Measurements from ENCODE around the gene LRRC75A.
"Not testable (repeated sequence)": the region's sequence is repeated elsewhere in the genome, so short reads cannot be mapped to it uniquely, and the experiment has no call there.

LRRC75A gene

GRCh38 chr17:16472539-16472938 lies 19.5 kb downstream of the LRRC75A start:
- no peak for DNase-seq (ENCODE audit: low read depth)

- no peak for DNase-seq (ENCODE audit: low read depth)
These were observed 20.7 kb downstream of the LRRC75A start for GRCh38 chr17:16471295-16471694.

DNA sequence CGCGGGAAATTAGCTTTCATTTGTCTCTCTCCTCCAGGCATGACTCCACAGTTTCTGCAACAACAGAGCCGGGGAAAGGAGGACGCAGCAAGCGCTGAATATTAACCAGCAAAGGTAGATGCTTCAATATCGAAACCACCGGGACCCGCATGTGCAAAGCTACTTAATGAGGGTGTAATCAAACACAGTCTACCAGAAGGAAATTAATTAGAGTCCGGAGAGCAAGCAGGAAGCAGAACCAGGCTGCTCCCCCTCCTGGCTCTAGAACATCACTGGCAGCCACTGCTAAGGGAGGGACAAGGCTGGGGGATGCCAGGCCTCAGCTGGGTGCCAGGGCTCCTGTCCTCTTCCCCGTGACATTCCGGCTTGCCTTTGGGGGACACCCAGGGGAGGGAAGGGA lies 21.7 kb downstream of the LRRC75A start:
- DNase-seq (ENCODE audit: low read depth) = no peak

DNA sequence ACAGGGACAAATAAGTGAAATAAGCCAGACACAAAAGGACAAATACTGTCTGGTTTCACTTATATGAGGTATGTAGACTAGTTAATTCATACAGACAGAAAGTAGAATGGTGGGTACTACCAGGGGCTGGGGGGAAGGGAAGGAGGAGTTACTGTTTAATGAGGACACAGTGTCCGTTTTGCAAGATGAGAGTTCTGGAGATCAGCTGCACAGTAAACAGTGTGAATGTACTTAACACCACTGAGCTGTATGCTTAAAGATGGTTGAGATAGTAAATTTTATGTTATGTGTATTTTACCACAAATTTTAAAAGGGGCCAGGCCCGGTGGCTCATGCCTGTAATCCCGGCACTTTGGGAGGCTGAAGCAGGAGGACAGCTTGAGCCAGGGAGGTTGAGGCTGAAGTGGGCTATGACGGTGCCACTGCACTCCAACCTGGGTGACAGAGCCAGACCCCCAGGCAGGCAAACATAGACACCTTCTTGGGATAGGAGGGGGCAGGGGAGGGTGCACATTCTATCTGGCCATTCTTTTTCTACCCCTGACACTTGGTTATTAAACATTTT lies 23.5 kb downstream of the LRRC75A start:
- no peak for DNase-seq (ENCODE audit: low read depth)

DNA sequence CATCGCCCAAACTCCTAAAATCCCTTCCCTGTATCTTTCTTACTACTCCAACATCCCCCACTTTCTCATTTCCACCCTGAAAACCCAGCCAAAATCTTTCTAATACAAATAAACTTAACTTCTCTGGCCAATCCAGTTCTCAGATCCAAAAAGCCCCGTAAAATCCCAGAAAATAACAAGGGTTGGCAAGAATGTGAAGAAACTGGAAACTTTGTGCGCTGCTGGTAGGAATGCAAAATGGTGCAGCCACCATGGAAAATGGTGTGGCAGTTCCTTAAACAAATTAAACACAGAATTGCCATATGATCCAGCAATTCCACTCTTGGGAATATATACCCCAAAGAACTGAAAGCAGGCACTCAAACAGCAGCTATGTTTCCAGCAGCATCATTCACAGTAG lies 24.1 kb downstream of the LRRC75A start:
- no peak for DNase-seq (ENCODE audit: low read depth)

- DNase-seq (ENCODE audit: low read depth) = no peak
These were observed 24.9 kb downstream of the LRRC75A start for GRCh38 chr17:16467044-16467443.

DNA sequence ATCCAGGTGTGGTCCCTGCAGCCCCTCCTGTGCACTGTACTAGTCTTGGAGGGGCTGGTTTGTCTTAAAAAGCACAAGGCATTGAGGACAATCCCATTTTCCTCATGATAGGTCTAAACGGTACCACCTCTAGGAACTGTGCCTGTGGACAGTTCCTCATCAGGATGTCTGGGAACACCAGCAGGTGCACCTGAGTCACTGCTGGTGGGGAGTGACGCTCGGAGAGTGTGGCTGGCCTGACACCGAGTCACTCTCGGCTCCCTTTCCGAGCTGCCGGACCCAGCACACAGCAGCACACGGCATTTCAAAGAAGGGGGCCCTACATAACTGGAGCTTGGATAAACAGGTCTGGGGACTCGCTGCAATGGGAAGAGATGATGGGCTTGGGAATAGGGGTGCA lies 25.6 kb downstream of the LRRC75A start:
- DNase-seq (ENCODE audit: low read depth) = no peak

- no peak for DNase-seq (ENCODE audit: low read depth)
These were observed 26.1 kb downstream of the LRRC75A start for GRCh38 chr17:16465861-16466338.

DNA sequence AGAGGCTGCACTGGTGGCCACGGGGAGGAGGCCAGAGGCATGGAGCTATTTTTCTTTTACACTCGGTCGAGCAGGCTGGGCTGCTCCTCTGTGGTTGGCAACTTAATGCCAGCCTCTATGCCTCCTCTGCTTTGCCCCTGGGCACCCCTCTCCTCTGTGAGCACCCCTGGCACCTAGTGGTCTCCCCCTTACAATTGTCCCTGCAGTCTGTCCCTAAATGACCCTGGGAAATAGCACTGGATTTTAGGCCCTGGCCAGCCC lies 27.0 kb downstream of the LRRC75A start:
- no peak for DNase-seq (ENCODE audit: low read depth)

DNA sequence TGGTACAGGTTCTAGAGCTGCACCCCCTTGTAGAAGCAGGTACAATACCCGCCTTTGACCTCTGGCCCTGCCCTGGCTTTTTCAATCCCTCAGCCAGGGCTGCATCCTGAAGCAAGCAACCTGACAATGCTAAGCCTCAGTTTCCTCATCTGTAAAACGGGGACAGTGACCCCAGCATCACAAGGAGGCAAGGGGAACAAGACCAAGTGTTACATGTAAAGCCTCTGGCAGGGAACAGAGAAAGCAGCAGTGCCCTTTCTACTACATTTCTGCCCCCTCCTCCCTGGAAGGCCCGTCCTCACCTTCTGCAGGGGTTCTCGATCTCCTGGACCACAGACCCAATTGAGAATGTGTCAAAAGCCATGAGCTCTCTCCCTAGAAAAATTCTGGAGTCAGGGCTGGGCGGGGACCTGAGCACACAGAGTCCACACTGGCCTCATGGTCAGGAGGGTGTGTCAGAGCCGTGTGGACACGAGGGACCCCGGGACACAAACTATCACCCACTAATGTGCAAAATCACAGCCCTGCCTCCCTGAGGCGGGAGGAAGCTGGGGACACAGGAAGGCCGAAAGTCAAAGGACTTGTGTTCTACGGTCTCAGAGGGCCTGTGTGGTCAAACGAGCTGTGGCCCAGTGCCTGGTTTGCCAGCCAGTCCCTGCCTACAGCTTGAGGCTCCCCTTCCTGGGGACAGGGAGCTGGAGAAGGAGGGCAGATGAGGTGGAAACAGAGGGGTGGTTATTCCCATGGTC lies 27.5 kb downstream of the LRRC75A start:
- DNase-seq (ENCODE audit: low read depth) = no peak

GRCh38 chr17:16463358-16464302 lies 28.4 kb downstream of the LRRC75A start:
- DNase-seq (ENCODE audit: low read depth) = peak; percentile 55

DNA sequence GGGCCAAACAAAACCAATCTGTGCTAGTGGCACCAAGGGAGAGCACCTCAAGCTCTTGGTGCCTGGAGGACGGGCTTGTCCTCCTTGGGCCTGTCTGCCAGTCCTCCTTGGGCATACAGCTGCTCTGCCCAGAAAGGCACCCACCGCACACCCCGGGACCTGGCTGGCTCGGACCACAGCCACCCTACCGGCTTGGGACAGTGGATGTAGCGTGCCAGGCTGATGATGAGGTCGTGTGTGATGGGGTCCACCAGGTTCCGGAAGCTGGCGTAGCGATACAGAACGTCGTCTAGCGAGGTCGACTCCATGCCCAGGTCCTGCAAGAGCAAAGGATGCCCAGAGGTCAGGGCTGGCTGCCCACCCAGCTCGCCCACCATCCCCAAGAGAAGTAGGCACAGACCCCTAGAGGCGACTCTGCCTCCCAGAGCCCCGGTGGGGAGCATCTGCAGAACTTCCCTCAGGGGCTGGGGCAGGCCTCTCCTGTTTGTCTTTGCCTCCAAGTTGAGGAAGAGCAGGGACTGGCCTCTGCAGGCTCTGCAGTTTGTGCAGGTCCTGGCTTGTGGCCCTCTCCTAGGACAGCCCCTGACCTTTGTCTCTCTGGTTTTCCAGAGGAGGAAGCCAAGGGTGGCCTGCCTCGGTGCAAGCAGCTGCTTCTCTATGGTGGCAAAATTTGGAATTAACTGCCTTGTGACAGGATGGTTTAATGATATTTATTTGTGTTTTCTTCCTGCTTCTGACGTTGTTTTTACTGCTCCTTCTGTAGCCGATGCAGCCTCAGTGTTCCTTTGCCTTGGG lies 29.7 kb downstream of the LRRC75A start:
- no peak for DNase-seq (ENCODE audit: low read depth)

GRCh38 chr17:16461606-16461866 lies 30.5 kb downstream of the LRRC75A start:
- DNase-seq (ENCODE audit: low read depth) = no peak

- no peak for DNase-seq (ENCODE audit: low read depth)
These were observed 31.0 kb downstream of the LRRC75A start for GRCh38 chr17:16460796-16461605.

GRCh38 chr17:16459855-16460550 lies 32.0 kb downstream of the LRRC75A start:
- no peak for DNase-seq (ENCODE audit: low read depth)

GRCh38 chr17:16459271-16459670 lies 32.7 kb downstream of the LRRC75A start:
- DNase-seq (ENCODE audit: low read depth) = no peak

DNA sequence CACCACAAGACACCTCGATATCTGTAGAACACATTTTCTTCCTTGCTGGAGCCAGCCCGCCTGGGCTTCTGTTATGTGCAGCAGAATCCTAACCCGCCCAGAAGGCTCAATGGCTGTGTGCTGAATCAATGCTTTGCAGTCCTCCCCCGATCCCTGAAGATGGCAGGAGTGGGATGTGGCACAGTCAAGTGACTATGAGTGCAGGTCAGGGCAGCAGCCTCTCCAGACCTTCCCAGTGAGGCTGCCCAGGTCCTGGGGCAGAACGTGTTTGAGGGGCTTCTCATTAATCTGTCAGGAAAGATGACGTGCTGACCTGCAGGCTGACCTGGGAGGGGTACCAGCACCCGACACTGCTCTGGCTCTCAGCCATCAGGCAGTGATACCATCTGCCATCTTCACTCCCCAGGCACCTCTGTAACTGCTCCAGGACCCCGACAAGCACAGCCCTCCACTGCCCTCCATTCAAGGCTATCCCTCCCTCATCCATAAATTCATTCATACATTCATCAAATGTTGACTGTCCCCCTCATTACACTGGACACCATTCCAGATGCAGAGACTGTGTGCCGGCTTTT lies 35.2 kb downstream of the LRRC75A start:
- no peak for DNase-seq (ENCODE audit: low read depth)

- DNase-seq (ENCODE audit: low read depth) = no peak
These were observed 35.8 kb downstream of the LRRC75A start for GRCh38 chr17:16455997-16456741.

GRCh38 chr17:16453493-16453851 lies 38.5 kb downstream of the LRRC75A start:
- DNase-seq (ENCODE audit: low read depth) = no peak

- DNase-seq (ENCODE audit: low read depth) = not testable (repeated sequence)
These were observed 39.7 kb downstream of the LRRC75A start for GRCh38 chr17:16452268-16452667.

Measured in ELR (cell line).